Naive thymus-derived CD4-positive, alpha-beta T cell (primary cell): ENCODE data around the gene CRAMP1. TPM values are rescaled to one million over a fixed set of nuclear protein-coding genes. Genes with fewer than 3 reads are reported as not detected.

ENCODE experiments used
- ATAC-seq: fragments of 150-1000 bp; cut with Tn5 transposase; 2 replicates; pipeline ENCODE4 v1.10.0; 2021; ENCODE audit warnings: mild to moderate bottlenecking, moderate library complexity
- CTCF ChIA-PET: fragments of 350-600 bp; sonication (Branson Sonifier 250); formaldehyde crosslinking; loops from one replicate; lab custom pipeline; 2021; ENCODE audit warnings: antibody characterized with exemption; lab: Charles Lee
- POLR2A ChIA-PET: fragments of 350-600 bp; sonication (Branson Sonifier 250); formaldehyde crosslinking; loops from one replicate; lab custom pipeline; 2021; ENCODE audit warnings: antibody characterized with exemption, inconsistent platforms; lab: Charles Lee
- DNase-seq, 9 donors: peaks; one replicate each; pipeline versions ENCODE4 v3.0.0 to v3.0.0-alpha.2; 2020 to 2022; ENCODE audit warnings: mixed read lengths in 1 of 9
- H3K27ac ChIP-seq: one replicate; pipeline ENCODE4 v1.7.0; 2013; ENCODE audit warnings: mild to moderate bottlenecking, low read depth, low read length, moderate library complexity
- H3K27me3 ChIP-seq, 2 donors: one replicate each; pipeline ENCODE4 v1.7.0; 2013; ENCODE audit warnings: low read length in 2 of 2, mild to moderate bottlenecking in 2 of 2, moderate library complexity in 2 of 2; ENCODE audit not compliant: control insufficient read depth in 2 of 2, insufficient read depth in 2 of 2
- H3K36me3 ChIP-seq, 3 experiments: 1 replicate in 2 of 3; 2 replicates in 1 of 3; pipeline ENCODE4 v1.7.0; 2013; ENCODE audit warnings: low read length in 3 of 3, mild to moderate bottlenecking in 3 of 3, moderate library complexity in 1 of 3; ENCODE audit not compliant: insufficient read depth in 3 of 3, control insufficient read depth in 2 of 3
- H3K4me1 ChIP-seq, 2 donors: one replicate each; pipeline ENCODE4 v1.7.0; 2013; ENCODE audit warnings: low read length in 2 of 2, mild to moderate bottlenecking in 2 of 2, moderate library complexity in 1 of 2; ENCODE audit not compliant: control insufficient read depth in 2 of 2, insufficient read depth in 2 of 2
- H3K4me3 ChIP-seq: 2 replicates; pipeline ENCODE4 v1.7.0; 2013; ENCODE audit warnings: mild to moderate bottlenecking, low read length
- H3K9me3 ChIP-seq, 3 experiments: 1 replicate in 2 of 3; 2 replicates in 1 of 3; pipeline ENCODE4 v1.7.0; 2013; ENCODE audit warnings: low read length in 3 of 3; ENCODE audit not compliant: control insufficient read depth in 2 of 3
- H3K27ac Mint-ChIP-seq, 9 donors: one replicate each; pipeline ENCODE4 v1.8.0; 2020 to 2022; ENCODE audit warnings: mixed read lengths in 9 of 9, mild to moderate bottlenecking in 8 of 9, moderate library complexity in 5 of 9, inconsistent platforms in 2 of 9
- H3K27me3 Mint-ChIP-seq, 5 donors: one replicate each; pipeline ENCODE4 v1.8.0; 2021 to 2022; ENCODE audit warnings: mixed read lengths in 5 of 5, mild to moderate bottlenecking in 1 of 5
- H3K36me3 Mint-ChIP-seq, 5 donors: one replicate each; pipeline ENCODE4 v1.8.0; 2020 to 2022; ENCODE audit warnings: mixed read lengths in 5 of 5, mild to moderate bottlenecking in 3 of 5, inconsistent platforms in 1 of 5
- H3K4me1 Mint-ChIP-seq, 7 donors: one replicate each; pipeline ENCODE4 v1.8.0; 2020 to 2022; ENCODE audit warnings: mixed read lengths in 7 of 7, mild to moderate bottlenecking in 3 of 7, inconsistent platforms in 1 of 7
- H3K4me3 Mint-ChIP-seq, 10 donors: one replicate each; pipeline ENCODE4 v1.8.0; 2020 to 2022; ENCODE audit warnings: mild to moderate bottlenecking in 10 of 10, mixed read lengths in 10 of 10, moderate library complexity in 6 of 10, inconsistent platforms in 2 of 10
- H3K9me3 Mint-ChIP-seq, 11 donors: one replicate each; pipeline ENCODE4 v1.8.0; 2020 to 2022; ENCODE audit warnings: mixed read lengths in 11 of 11, mild to moderate bottlenecking in 4 of 11, inconsistent platforms in 1 of 11, moderate library complexity in 1 of 11
- intact Hi-C, 2 donors: fragments of 100-400 bp; cut with micrococcal nuclease; formaldehyde crosslinking; loops; one replicate each; pipeline ENCODE4 v1.15.1; 2023
- polyA plus RNA-seq, 2 donors: library from polyadenylated mRNA; unstranded; fragments of 300-500 nt; fragmentation: Illumina TruSeq; gene quantifications; one replicate each; pipeline ENCODE4 v1.2.3, GENCODE V29; 2021
- total RNA-seq, 6 experiments: library from RNA in 5 of 6; stranded (reverse) in 5 of 6; gene quantifications; 1 replicate in 5 of 6; 2 replicates in 1 of 6; pipeline ENCODE4 v1.2.3 and lab custom pipeline; 2021 to 2026

Gene CRAMP1, protein sequence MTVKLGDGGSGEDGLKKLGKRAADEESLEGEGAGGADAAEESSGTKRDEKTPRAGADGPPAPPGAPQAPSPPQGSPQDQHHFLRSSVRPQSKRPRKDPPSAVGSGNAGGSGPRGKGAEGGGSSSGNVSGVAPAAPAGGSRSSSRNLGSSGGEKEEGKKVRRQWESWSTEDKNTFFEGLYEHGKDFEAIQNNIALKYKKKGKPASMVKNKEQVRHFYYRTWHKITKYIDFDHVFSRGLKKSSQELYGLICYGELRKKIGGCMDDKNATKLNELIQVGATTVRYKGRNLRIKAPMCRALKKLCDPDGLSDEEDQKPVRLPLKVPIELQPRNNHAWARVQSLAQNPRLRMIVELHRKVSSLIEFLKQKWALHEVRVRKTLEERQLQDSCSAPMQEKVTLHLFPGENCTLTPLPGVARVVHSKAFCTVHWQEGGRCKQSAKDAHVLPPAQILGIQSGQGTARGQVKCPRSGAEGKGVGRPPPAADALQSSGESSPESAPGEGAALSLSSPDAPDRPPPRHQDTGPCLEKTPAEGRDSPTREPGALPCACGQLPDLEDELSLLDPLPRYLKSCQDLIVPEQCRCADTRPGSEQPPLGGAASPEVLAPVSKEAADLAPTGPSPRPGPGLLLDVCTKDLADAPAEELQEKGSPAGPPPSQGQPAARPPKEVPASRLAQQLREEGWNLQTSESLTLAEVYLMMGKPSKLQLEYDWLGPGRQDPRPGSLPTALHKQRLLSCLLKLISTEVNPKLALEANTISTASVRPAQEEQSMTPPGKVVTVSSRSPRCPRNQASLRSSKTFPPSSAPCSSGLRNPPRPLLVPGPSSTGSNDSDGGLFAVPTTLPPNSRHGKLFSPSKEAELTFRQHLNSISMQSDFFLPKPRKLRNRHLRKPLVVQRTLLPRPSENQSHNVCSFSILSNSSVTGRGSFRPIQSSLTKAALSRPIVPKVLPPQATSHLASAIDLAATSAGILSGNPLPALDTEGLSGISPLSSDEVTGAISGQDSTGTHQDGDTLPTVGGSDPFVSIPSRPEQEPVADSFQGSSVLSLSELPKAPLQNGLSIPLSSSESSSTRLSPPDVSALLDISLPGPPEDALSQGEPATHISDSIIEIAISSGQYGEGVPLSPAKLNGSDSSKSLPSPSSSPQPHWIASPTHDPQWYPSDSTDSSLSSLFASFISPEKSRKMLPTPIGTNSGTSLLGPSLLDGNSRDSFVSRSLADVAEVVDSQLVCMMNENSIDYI (N-terminal part only)
- total RNA-seq = 10 to 100 TPM; 27.0 to 33.2 (median 31.3) TPM
- polyA plus RNA-seq = 1 to 10 TPM; 2.1 to 5.0 TPM
- total RNA-seq (lab: John Stamatoyannopoulos, UW) = 23.7 reads per million, percentile 54 among the genes with 10 or more reads in this experiment

DNA sequence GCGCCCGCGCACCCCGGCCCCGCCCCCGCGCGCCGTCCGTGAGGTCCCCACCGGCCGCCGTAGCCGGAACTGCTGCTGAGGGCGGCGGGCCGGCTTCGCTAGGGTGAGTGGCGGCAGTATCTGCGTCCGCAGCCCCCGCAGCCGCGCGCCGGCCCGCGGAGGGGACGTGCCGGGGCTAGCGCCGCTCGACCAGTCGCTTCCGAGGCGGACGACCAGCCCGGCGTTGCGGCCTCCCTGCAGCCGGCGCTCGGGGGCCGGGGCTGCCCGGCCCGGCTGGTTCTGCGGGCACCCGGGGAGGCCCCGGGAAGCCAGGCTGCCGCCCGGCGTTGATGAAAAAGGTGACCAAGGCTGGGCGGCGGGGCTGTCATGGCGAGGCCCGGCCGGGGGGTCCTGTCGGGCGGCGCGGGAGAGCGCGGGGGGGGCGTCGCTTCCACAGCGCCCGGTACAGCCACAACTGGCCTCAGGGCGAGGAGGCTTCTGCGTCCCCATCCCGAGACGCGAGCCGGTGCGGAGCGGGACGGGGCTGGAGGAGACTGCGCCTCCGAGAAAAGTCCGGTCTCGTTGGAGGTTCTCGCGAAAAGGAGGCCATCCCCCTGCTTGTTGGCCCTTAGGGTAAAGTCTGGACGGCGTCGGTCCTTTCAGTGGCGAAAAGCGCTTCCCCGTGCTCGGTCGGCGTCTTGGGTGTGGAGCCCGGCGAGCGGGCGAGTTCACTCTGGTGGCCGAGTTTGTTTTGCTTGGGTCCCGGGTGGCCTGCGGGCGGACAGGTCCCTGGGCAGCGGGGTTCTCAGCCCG, at the start of gene CRAMP1:
Gene CRAMP1 (plus strand): TSS at position 41 of the 792 bp plus-strand sequence. CDS start 2,280 bp downstream, outside the sequence.
- peaks cover 0 to 13% (median 0%) of the 10 kb centered on the region in 3 experiments for H3K36me3 ChIP-seq
- H3K9me3 Mint-ChIP-seq = peaks cover 0 to 7% (median 3%) of the 10 kb centered on the region in 11 donors
- peaks cover 3 to 18% (median 13%) of the 10 kb centered on the region in 5 donors for H3K36me3 Mint-ChIP-seq
- ChIA-PET CTCF (no interaction called here), POLR2A (interaction anchor here (1.0 to 2.3 kb wide), 4 partner anchors 79 to 191 kb away, joined by 3 to 13 read pairs (median 12); partner anchors contain the start of genes MAPK8IP3, TMEM204 and UQCC4)
- peaks cover 0 to 7% (median 0%) of the 10 kb centered on the region in 5 donors for H3K27me3 Mint-ChIP-seq
- no peak for ATAC-seq
- H3K4me1 ChIP-seq = peaks cover 17 to 36% of the 10 kb centered on the region in 2 donors
- DNase-seq = peak in 6 of 9 donors; percentile 4 to 47 (median 18)
- peak within 1 kb of the TSS; percentile 86 to 95 (median 90) for H3K4me3 Mint-ChIP-seq
- peak within 1 kb of the TSS; percentile 62 for H3K4me3 ChIP-seq
- H3K27ac ChIP-seq = peak within 1 kb of the TSS; percentile 75
- peaks cover 23 to 40% (median 32%) of the 10 kb centered on the region in 7 donors for H3K4me1 Mint-ChIP-seq
- H3K9me3 ChIP-seq = peaks cover 0 to 8% (median 0%) of the 10 kb centered on the region in 3 experiments
- H3K27me3 ChIP-seq = no peaks in the 10 kb centered on the region
- peak within 1 kb of the TSS; percentile 94 to 99 (median 97) for H3K27ac Mint-ChIP-seq
- intact Hi-C loops = loop anchor here (1.0 to 10.0 kb wide), 20 partner anchors 34 to 1892 kb away; partner anchors contain the start of genes CLCN7 (in 2 of the 2), EME2 (in 2 of the 2), JPT2 (in 2 of the 2) and MAPK8IP3 (in 2 of the 2)

DNA sequence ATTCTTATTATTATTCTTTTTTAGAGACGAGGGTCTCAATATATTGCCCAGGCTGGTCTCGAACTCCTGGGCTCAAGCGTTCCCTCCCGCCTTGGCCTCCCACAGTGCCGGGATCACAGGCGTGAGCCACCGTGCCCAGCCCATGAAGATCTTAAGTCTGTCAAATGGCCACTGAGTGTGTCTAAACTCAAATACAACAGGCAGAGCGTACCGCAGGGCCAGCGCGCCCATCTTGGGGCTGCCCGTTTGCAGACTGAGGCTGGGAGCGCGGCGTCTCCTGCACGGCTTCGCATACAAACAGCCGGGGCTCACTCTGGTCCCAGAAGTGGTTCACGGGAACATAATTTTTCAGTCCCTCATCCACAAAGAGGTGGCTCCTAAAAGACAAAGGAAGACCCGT, 48.4 kb upstream of the CRAMP1 start:
- peak overlapping the region in 1 of 10 donors; percentile 50 for H3K4me3 Mint-ChIP-seq
- no peaks in the 10 kb centered on the region for H3K27me3 Mint-ChIP-seq
- CTCF ChIA-PET = interaction anchor here (0.5 kb wide), 1 partner anchor 137 kb away, joined by 3 read pairs; no protein-coding TSS in a partner anchor
- no peak overlapping the region for H3K4me3 ChIP-seq
- POLR2A ChIA-PET = interaction anchor here (0.7 to 1.1 kb wide), 2 partner anchors 28 to 65 kb away, joined by 3 read pairs; no protein-coding TSS in a partner anchor
- H3K27ac ChIP-seq = no peak overlapping the region
- H3K27me3 ChIP-seq = no peaks in the 10 kb centered on the region
- intact Hi-C loops = no loop called here
- H3K9me3 ChIP-seq = no peaks in the 10 kb centered on the region
- no peak for ATAC-seq
- H3K4me1 Mint-ChIP-seq = peaks cover 20 to 59% (median 52%) of the 10 kb centered on the region in 7 donors
- H3K27ac Mint-ChIP-seq = peak overlapping the region in 2 of 9 donors; percentile 23 to 51
- peaks cover 19 to 45% of the 10 kb centered on the region in 2 donors for H3K4me1 ChIP-seq
- DNase-seq = no peak
- peaks cover 0 to 5% (median 0%) of the 10 kb centered on the region in 5 donors for H3K36me3 Mint-ChIP-seq
- H3K9me3 Mint-ChIP-seq = no peaks in the 10 kb centered on the region
- H3K36me3 ChIP-seq = peaks cover 0 to 3% (median 0%) of the 10 kb centered on the region in 3 experiments

DNA sequence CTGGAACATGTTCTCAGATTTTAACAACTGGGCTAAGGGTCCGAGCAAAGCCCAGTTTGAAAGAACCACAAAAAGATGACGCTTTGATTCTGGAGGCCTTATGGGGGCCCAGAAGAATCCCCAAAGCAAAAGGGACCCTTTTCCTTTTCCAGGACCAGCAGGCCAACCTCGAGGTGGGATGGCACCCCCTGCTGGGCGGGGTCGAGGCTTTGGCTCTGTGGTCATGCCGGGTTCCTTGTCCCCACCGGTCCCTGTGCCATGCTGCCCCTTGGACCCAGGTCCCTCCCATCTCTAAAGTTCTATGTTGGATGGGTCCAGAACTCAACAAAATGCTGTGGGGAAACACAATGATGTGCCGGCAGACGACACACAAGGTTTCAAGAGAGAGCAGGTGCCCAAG, 47.8 kb upstream of the CRAMP1 start:
- Mint-ChIP-seq H3K9me3 (no peaks in the 10 kb centered on the region), H3K27ac (peak overlapping the region in 2 of 9 donors; percentile 23 to 60), H3K4me1 (peaks cover 15 to 54% (median 47%) of the 10 kb centered on the region in 7 donors), H3K4me3 (no peak overlapping the region), H3K36me3 (peaks cover 0 to 5% (median 0%) of the 10 kb centered on the region in 5 donors), H3K27me3 (no peaks in the 10 kb centered on the region)
- ATAC-seq (no peak), DNase-seq (no peak)
- H3K4me3 ChIP-seq = no peak overlapping the region
- ChIA-PET CTCF (no interaction called here), POLR2A (interaction anchor here (0.7 kb wide), 1 partner anchor 66 kb away, joined by 3 read pairs; no protein-coding TSS in a partner anchor)
- intact Hi-C loops = no loop called here
- H3K4me1 ChIP-seq = peaks cover 14 to 40% of the 10 kb centered on the region in 2 donors
- H3K27ac ChIP-seq = no peak overlapping the region
- H3K27me3 ChIP-seq = no peaks in the 10 kb centered on the region
- no peaks in the 10 kb centered on the region for H3K9me3 ChIP-seq
- H3K36me3 ChIP-seq = no peaks in the 10 kb centered on the region

DNA sequence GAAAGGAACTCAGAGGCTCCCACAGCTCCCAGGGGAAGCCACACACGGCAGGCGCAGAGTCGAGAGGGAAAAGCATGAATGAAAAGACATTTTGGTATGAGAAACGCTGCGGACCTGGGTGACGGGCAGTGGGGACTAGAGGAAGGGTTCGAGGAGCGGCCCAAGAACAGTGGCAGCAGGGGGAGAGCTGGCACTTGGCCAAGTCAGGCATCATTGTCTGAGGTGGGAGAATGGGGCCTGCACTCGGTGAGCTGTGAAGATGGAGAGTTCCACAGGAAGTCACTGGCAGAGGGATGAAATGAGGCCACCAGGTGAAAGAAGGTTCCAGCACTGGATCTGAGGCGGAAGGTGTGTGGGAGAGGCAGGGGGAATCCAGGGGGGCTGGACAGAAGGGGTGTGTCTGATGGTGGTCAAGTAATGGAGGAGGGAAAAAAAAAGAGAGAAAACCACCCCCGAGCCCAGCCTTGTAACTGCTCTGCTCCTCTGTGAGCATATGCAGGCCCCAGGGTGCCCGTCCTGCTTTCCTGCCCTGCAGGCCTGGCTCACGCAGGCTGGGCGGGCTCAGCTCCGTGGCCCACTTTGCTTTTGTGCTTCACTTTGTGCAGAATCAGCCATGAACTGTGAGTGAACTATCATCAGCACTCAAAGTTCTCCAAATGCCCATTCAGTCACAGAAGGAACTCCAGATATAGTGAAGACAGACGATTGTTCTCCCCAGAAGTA, 46.9 kb upstream of the CRAMP1 start:
- Histone ChIP-seq H3K36me3 (no peaks in the 10 kb centered on the region), H3K4me1 (peaks cover 5 to 31% of the 10 kb centered on the region in 2 donors), H3K9me3 (no peaks in the 10 kb centered on the region), H3K27ac (no peak overlapping the region), H3K27me3 (no peaks in the 10 kb centered on the region), H3K4me3 (no peak overlapping the region)
- ChIA-PET CTCF (no interaction called here), POLR2A (no interaction called here)
- no peak for ATAC-seq
- no peaks in the 10 kb centered on the region for H3K9me3 Mint-ChIP-seq
- no peak overlapping the region for H3K4me3 Mint-ChIP-seq
- H3K27ac Mint-ChIP-seq = peak overlapping the region in 6 of 9 donors; percentile 17 to 81 (median 45)
- no peak for DNase-seq
- no peaks in the 10 kb centered on the region for H3K27me3 Mint-ChIP-seq
- peaks cover 9 to 45% (median 38%) of the 10 kb centered on the region in 7 donors for H3K4me1 Mint-ChIP-seq
- no peaks in the 10 kb centered on the region for H3K36me3 Mint-ChIP-seq
- intact Hi-C loops = no loop called here

DNA sequence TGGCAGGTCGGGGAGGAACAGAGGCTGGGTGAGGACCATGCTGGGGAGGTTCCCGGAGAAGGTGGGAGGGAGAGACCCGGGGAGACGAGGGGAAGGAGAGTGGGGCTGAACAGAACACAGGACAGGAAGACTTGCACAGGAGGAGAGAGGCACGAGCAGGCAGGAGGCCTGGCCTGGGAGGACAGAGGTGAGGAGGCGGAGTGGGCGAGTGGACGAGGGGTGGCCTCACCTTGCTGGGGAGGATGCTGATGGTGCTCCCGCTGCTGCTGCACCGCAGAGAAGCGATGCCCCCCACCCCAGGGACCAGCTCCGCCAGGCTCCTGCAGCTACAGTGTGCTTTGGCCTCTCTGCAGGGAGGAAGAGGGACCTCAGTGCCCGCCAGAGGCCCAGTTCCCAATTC, 44.2 kb upstream of the CRAMP1 start:
- H3K9me3 ChIP-seq = no peaks in the 10 kb centered on the region
- H3K27me3 ChIP-seq = no peaks in the 10 kb centered on the region
- no peak overlapping the region for H3K27ac Mint-ChIP-seq
- POLR2A ChIA-PET = no interaction called here
- no peak overlapping the region for H3K4me3 ChIP-seq
- no peaks in the 10 kb centered on the region for H3K27me3 Mint-ChIP-seq
- H3K36me3 ChIP-seq = no peaks in the 10 kb centered on the region
- no peak overlapping the region for H3K4me3 Mint-ChIP-seq
- intact Hi-C loops = no loop called here
- ATAC-seq (no peak), DNase-seq (no peak)
- H3K4me1 Mint-ChIP-seq = peaks cover 0 to 27% (median 10%) of the 10 kb centered on the region in 7 donors
- no peak overlapping the region for H3K27ac ChIP-seq
- no peaks in the 10 kb centered on the region for H3K36me3 Mint-ChIP-seq
- peaks cover 0 to 3% of the 10 kb centered on the region in 2 donors for H3K4me1 ChIP-seq
- no peaks in the 10 kb centered on the region for H3K9me3 Mint-ChIP-seq
- CTCF ChIA-PET = no interaction called here
